GM12873 (cell line): ENCODE measurements around the gene PACSIN1.

Experiments
- TF ChIP-seq, protein P1 (sequence below): IDR thresholded peaks from 2 replicates; pipeline ENCODE4 v1.5.1; 2012; ENCODE audit warnings: low read depth, mild to moderate bottlenecking, moderate library complexity, low read length, control low read depth; ENCODE audit not compliant: insufficient read depth; ENCODE audit errors: missing control alignments

PACSIN1 gene

DNA sequence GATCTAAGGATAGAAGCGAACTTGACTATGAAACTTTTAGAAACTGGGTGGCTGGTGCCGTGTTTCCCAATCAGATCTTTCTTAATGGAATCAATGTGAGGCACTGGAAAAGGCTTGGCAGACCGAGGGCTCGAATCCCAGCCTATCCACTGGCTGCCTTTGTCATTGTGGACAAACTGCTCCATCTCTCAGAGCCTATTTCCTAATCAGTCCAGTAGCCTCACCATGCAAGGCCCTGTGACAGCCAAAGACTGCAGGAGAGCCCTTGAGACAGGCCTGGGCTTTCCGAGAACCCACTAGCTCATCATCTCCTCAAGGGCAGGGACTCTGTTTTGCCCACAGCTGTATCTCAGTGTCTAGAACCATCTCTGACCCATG lies 46.9 kb downstream of the PACSIN1 start:
- TF ChIP-seq, protein P1, sequence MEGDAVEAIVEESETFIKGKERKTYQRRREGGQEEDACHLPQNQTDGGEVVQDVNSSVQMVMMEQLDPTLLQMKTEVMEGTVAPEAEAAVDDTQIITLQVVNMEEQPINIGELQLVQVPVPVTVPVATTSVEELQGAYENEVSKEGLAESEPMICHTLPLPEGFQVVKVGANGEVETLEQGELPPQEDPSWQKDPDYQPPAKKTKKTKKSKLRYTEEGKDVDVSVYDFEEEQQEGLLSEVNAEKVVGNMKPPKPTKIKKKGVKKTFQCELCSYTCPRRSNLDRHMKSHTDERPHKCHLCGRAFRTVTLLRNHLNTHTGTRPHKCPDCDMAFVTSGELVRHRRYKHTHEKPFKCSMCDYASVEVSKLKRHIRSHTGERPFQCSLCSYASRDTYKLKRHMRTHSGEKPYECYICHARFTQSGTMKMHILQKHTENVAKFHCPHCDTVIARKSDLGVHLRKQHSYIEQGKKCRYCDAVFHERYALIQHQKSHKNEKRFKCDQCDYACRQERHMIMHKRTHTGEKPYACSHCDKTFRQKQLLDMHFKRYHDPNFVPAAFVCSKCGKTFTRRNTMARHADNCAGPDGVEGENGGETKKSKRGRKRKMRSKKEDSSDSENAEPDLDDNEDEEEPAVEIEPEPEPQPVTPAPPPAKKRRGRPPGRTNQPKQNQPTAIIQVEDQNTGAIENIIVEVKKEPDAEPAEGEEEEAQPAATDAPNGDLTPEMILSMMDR = no peak

DNA sequence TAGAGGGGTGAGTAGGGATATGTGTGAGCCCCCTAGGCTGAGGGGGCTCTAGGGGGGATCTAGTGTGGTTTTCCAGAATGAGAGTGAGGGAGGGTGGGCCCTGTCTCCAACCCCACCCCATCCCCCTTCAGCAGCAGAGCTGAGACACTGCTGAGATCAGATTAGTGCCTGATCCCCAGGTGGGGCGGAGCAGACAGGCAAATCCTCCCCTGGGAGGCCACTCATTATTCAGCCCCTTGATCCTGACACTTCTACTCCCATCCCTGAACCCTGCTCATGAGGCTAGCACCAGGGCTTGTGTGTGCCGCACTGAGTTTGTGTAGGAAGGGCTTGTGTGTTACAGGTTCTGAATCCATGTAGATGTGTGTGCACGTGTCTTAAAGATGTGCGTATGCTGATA lies 47.8 kb downstream of the PACSIN1 start:
- TF ChIP-seq, protein P1 = no peak

DNA sequence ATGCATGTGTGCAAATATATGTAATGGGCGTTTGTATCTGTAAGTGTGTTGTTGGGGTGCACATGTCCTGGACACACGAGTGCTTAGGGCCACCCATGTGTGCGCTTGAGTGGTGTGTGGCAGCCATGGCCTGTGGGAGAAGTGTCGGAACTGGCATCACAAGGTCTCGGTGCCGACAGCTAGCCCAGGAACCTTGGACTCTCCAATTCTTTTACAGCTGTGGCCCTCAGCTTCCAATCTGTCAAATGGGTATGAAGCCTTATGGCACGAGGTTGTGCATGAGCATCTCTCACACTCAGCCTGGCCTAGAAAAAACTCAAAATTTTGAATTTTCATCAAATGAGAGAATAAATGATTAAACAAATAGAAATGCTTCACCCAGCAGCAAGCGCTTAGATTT lies 48.2 kb downstream of the PACSIN1 start:
- TF ChIP-seq, protein P1 = no peak

DNA sequence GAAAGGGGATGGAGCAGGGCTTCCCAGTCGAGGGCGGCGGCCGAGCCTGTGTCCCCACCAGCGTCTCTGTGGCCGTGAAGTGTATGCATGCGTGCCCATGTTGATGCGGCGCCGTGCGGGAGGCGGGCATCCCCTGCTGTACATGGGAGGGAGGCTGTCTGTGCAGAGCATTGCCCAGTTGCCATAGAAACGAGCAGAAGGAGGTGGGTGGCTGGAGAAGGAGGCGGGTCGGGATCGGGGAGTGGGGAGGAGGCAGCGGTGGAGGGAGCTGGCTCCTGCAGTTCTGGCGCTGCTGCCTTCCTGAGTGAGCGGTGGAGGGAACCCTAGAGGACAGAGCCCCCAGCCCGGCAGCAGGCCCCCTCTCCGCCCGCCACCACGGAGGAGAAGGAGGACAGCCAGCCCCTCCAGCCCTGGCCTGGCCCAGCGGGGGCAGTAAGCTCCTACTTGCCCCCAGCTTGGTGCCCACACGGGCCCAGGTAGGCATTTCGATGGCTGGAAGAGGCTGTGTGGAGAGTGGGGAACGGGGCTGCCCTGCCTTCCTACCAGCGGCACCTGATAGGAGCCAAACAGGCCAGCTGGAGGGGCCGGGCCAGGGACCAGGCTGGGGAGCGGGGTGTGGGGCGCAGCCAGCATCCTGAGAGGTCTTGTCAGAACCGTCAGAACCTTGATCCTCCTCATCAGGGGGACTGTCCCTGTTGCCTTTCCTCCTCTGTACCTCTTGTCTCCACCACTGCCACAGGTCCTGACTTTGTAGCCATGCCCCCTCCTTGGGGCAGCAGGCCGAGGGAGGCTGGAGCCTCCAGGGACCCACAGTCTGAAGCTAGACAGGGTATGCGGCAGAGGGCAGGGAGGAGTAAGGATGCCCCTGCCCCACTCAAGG lies 49.0 kb downstream of the PACSIN1 start:
- TF ChIP-seq, protein P1 = no peak

DNA sequence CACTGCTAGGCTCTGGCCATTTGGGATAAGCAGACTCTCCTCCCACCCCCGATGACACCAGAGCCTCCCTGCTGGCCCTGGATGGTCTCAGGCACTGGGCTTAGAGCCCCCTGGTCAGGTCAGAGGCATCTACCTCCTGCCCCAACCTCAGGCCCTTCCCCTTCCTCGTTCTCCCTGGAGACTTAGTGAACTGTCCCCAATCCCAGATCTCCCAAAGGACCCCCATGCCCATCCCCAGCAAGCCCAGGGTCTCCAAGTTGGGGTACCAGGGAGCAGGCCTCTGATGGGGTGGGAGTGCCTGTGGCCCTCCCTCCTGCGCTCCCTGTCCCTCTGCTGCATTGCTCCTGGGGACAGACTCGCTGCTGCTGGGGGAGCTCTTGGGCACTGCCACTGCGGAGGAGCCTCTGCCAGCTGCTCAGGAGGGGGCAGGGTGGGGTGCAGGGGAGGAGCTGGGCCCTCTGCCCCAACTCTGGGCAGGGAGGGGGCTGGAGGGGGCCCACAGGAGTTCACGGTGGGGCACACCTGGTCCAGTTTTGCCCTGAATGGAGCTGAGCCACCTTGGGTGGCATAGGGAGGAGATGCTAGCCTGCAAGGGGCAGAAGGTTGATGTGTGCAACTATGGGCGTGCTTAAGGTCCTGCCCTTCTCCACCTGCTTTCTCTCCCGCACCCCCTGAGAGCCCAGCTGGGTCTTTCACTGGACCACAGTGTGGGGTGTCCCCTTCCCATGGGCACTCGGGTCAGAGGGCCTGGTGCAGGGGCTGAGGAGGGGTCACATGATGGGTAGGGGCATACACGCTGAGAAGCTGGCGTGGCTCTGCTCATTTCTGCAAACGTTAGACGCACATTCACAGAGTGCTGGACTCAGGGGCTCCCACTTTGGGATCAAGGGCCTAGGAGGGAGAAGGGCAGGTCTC lies 49.9 kb downstream of the PACSIN1 start:
- TF ChIP-seq, protein P1 = no peak

DNA sequence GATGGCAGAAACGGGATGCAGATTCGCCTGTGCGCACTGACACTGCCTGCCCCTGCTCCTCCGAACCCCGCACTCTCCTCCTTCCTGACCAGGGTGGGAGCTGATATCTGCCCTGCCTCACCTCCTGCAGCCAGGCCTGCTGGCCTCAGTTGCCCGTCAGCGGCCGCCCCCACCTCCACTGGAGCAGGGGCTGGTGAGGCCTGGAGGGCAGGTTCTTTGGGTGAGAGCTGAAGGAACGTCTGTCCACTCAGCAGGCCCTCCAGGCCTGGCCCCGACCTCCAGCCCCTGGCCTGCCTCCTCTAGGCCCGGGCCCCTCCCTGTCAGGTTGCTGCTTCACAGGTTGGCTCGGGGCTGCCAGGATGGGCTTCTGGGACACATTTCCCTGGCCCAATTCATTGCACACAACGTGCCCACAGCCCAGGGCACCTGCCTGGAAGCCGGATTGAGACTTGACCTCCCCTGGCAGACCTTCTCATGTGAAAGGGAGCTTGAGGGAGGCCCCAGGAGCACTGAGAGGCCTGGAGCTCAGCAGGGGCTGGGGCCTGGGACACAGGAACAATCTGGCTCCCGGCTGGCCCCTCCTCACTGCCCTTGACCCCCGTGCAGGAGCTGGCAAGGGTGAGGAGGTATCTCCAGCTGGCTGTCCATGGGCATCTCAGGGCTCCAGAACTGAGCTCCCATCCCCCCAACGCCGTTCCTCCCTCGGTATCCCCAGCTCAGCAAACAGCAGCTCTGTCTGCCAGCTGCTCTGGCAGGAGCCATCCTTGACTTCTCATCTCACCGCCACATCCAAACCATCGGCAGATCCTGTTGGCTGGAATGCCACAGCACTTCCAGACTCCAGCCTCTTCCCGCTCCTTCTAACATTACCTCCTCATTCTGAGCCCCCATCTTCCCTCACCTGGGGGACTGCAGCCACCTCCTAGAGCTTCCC lies 50.8 kb downstream of the PACSIN1 start:
- TF ChIP-seq, protein P1 = no peak
